Hematopoietic multipotent progenitor cell treated with erythropoietin and hydrocortisone succinate and interleukin-3 and kit ligand, for 4 days (in vitro differentiated cells): ENCODE results near the gene SNF8.

Experiments
- DNase-seq: peaks from one replicate; pipeline ENCODE4 v3.0.0-alpha.2; 2015

SNF8 gene

DNA sequence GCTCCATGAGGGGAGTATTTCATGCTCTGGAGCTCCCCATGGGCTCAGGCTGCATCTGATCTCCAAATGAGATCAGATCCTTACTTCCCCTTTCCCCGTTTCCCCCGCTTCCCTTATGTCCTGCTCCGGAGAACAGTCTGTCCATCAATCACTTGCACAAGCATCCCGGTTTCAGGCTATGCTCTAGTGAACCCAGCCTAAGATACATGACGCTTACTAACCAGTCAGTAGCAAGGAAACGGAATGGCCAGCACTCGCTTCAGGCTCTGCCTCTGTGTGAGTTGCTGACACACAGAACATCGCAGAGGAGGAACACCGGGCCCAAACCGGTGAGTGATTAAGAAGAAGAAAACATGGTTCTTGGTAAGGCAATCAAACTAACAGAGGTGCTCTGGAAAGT, 61.5 kb downstream of the SNF8 start:
- DNase-seq = no peak

DNA sequence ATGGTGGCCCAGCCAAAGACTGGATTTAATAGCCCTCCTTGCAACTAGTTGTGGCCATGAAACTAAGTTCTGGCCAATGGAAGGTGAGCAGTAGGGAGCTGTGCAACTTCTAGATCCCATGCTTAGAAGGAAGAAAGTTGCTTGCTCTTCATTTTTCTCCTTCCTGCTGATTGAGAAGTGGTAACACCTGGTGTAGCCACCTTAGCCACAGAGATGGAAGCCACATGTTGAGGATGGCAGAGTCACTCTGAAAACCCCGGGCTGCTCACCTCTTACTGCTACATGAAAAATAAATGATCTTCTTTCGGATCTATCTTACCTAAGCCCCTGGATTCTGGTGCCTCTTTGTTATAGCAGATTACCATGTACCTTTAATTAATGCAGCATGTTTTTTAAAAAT, 62.4 kb downstream of the SNF8 start:
- no peak for DNase-seq
